SK-N-SH treated with all-trans-retinoic acid at 6 μM for 48 hours (cell line): ENCODE measurements around the gene MIOS.

Experiments
- ATAC-seq: fragments of 200-7000 bp; cut with Tn5 transposase; 3 replicates; pipeline ENCODE4 v1.9.1; 2020; ENCODE audit warnings: mild to moderate bottlenecking, moderate library complexity
- ARNTL ChIP-seq: fragments of 450-650 bp; formaldehyde crosslinking; IDR thresholded peaks from 2 replicates; pipeline ENCODE4 v1.5.0; 2020; ENCODE audit warnings: low read depth, mild to moderate bottlenecking, moderate library complexity, borderline replicate concordance
- BACH2 ChIP-seq: fragments of 250-450 bp; sonication (Bioruptor Pico); IDR thresholded peaks from 2 replicates; pipeline ENCODE4 v1.9.0; 2021; ENCODE audit warnings: mild to moderate bottlenecking, borderline replicate concordance
- CSDC2 ChIP-seq: fragments of 250-450 bp; sonication (Bioruptor Pico); IDR thresholded peaks from 2 replicates; pipeline ENCODE4 v1.5.0; 2020; ENCODE audit warnings: mild to moderate bottlenecking, moderate library complexity
- GLIS3 ChIP-seq: fragments of 250-450 bp; sonication (Bioruptor Pico); IDR thresholded peaks from 2 replicates; pipeline ENCODE4 v1.5.0; 2020; ENCODE audit warnings: mild to moderate bottlenecking, moderate library complexity
- ISL1 ChIP-seq: fragments of 250-450 bp; sonication (Bioruptor Pico); IDR thresholded peaks from 2 replicates; pipeline ENCODE4 v2.1.2; 2022; ENCODE audit warnings: mild to moderate bottlenecking, moderate library complexity
- OSR1 ChIP-seq: fragments of 250-450 bp; sonication (Bioruptor Pico); IDR thresholded peaks from 2 replicates; pipeline ENCODE4 v1.8.0; 2022; ENCODE audit warnings: moderate library complexity, mild to moderate bottlenecking, inconsistent platforms
- PPARA ChIP-seq: fragments of 250-450 bp; sonication (Bioruptor Pico); IDR thresholded peaks from 2 replicates; pipeline ENCODE4 v1.5.0; 2020; ENCODE audit warnings: mild to moderate bottlenecking, borderline replicate concordance
- SNAI2 ChIP-seq: fragments of 250-450 bp; sonication (Bioruptor Pico); IDR thresholded peaks from 2 replicates; pipeline ENCODE4 v1.5.0; 2020; ENCODE audit warnings: mild to moderate bottlenecking, moderate library complexity
- TCF4 ChIP-seq: fragments of 250-450 bp; sonication (Bioruptor Pico); IDR thresholded peaks from 2 replicates; pipeline ENCODE4 v1.8.0; 2021; ENCODE audit warnings: mild to moderate bottlenecking, moderate library complexity, borderline replicate concordance
- TOX ChIP-seq: fragments of 250-450 bp; sonication (Bioruptor Pico); IDR thresholded peaks from 2 replicates; pipeline ENCODE4 v1.8.0; 2021; ENCODE audit warnings: mild to moderate bottlenecking, moderate library complexity, borderline replicate concordance
- ZC3H10 ChIP-seq: fragments of 250-450 bp; sonication (Bioruptor Pico); IDR thresholded peaks from 2 replicates; pipeline ENCODE4 v1.5.1; 2021; ENCODE audit warnings: mild to moderate bottlenecking, moderate library complexity
- ZFP3 ChIP-seq: fragments of 250-450 bp; sonication (Bioruptor Pico); IDR thresholded peaks from 2 replicates; pipeline ENCODE4 v1.5.0; 2020; ENCODE audit warnings: mild to moderate bottlenecking, moderate library complexity
- ZFP30 ChIP-seq: fragments of 450-650 bp; formaldehyde crosslinking; IDR thresholded peaks from 2 replicates; pipeline ENCODE4 v1.5.0; 2022; ENCODE audit warnings: mild to moderate bottlenecking, moderate library complexity
- ZNF565 ChIP-seq: fragments of 450-650 bp; formaldehyde crosslinking; conservative IDR thresholded peaks from 2 replicates; pipeline ENCODE4 v1.5.0; 2020; ENCODE audit warnings: low read depth, mild to moderate bottlenecking, moderate library complexity
- ZNF70 ChIP-seq: fragments of 450-650 bp; formaldehyde crosslinking; IDR thresholded peaks from 2 replicates; pipeline ENCODE4 v1.5.0; 2020; ENCODE audit warnings: mild to moderate bottlenecking, moderate library complexity
- ZNF8 ChIP-seq: fragments of 450-650 bp; formaldehyde crosslinking; IDR thresholded peaks from 2 replicates; pipeline ENCODE4 v1.5.0; 2020; ENCODE audit warnings: mild to moderate bottlenecking, moderate library complexity
- TF ChIP-seq, protein P1 (sequence below): fragments of 250-450 bp; sonication (Bioruptor Pico); IDR thresholded peaks from 2 replicates; pipeline ENCODE4 v1.8.0; 2020; ENCODE audit warnings: mild to moderate bottlenecking, moderate library complexity, borderline replicate concordance
- TF ChIP-seq, protein P2 (sequence below): fragments of 250-450 bp; sonication (Bioruptor Pico); IDR thresholded peaks from 2 replicates; pipeline ENCODE4 v1.8.0; 2021; ENCODE audit warnings: low read depth, mild to moderate bottlenecking, moderate library complexity, borderline replicate concordance
- TF ChIP-seq, protein P3 (sequence below): fragments of 250-450 bp; sonication (Bioruptor Pico); IDR thresholded peaks from 2 replicates; pipeline ENCODE4 v1.5.0; 2020; ENCODE audit warnings: mild to moderate bottlenecking, moderate library complexity
- TF ChIP-seq, protein P4 (sequence below): fragments of 250-450 bp; sonication (Bioruptor Pico); IDR thresholded peaks from 2 replicates; pipeline ENCODE4 v1.5.1; 2021; ENCODE audit warnings: mild to moderate bottlenecking, moderate library complexity
- TF ChIP-seq, protein P5 (sequence below): fragments of 250-450 bp; sonication (Bioruptor Pico); IDR thresholded peaks from 2 replicates; pipeline ENCODE4 v1.5.1; 2020; ENCODE audit warnings: low read depth, mild to moderate bottlenecking, moderate library complexity

Gene MIOS

DNA sequence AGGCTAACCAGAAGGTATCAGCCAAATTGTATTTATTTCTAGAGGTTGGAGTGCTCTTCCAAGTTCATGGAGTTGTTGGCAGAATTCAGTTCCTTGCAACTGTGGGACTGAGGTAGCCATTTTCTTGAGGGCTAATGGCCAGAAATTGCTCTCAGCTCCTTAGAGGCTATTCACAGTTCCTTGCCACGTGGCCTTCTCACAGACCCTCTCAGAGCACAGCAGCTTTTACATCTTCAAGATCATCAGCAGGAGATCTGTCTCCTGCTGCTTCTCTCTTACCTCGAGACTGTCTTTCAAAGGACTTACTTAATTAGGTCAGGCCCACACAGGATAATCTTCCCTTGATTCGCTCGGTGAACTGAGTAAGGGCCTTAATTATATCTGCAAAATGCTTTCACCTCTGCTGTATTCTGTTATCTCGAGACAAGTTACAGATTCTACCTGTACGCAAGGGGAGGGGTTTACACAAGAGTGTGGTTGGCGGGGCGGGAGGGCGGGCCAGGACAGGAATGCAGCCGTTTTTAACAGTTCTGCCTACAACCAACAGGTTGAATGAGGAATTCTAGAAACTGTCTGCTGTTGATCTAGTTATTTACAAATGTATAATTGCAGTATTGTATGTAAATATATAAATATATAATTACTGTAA, 15.0 kb downstream of the MIOS start:
- TF ChIP-seq CSDC2 (CRISPR knock-in tag) (no peak), ZNF565 (CRISPR knock-in tag) (no peak), ZFP3 (no peak), TOX (CRISPR knock-in tag) (no peak), ZNF8 (CRISPR knock-in tag) (no peak), ARNTL (CRISPR knock-in tag) (no peak), OSR1 (CRISPR knock-in tag) (no peak), TCF4 (no peak), ZNF70 (no peak), SNAI2 (no peak), PPARA (CRISPR knock-in tag) (no peak), ZFP30 (no peak), BACH2 (CRISPR knock-in tag) (no peak), GLIS3 (CRISPR knock-in tag) (no peak), ISL1 (CRISPR knock-in tag) (no peak)
- TF ChIP-seq, protein P1, sequence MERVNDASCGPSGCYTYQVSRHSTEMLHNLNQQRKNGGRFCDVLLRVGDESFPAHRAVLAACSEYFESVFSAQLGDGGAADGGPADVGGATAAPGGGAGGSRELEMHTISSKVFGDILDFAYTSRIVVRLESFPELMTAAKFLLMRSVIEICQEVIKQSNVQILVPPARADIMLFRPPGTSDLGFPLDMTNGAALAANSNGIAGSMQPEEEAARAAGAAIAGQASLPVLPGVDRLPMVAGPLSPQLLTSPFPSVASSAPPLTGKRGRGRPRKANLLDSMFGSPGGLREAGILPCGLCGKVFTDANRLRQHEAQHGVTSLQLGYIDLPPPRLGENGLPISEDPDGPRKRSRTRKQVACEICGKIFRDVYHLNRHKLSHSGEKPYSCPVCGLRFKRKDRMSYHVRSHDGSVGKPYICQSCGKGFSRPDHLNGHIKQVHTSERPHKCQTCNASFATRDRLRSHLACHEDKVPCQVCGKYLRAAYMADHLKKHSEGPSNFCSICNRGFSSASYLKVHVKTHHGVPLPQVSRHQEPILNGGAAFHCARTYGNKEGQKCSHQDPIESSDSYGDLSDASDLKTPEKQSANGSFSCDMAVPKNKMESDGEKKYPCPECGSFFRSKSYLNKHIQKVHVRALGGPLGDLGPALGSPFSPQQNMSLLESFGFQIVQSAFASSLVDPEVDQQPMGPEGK (CRISPR knock-in tag) = no peak
- TF ChIP-seq, protein P2, sequence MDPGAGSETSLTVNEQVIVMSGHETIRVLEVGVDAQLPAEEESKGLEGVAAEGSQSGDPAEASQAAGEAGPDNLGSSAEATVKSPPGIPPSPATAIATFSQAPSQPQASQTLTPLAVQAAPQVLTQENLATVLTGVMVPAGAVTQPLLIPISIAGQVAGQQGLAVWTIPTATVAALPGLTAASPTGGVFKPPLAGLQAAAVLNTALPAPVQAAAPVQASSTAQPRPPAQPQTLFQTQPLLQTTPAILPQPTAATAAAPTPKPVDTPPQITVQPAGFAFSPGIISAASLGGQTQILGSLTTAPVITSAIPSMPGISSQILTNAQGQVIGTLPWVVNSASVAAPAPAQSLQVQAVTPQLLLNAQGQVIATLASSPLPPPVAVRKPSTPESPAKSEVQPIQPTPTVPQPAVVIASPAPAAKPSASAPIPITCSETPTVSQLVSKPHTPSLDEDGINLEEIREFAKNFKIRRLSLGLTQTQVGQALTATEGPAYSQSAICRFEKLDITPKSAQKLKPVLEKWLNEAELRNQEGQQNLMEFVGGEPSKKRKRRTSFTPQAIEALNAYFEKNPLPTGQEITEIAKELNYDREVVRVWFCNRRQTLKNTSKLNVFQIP = no peak
- TF ChIP-seq, protein P3, sequence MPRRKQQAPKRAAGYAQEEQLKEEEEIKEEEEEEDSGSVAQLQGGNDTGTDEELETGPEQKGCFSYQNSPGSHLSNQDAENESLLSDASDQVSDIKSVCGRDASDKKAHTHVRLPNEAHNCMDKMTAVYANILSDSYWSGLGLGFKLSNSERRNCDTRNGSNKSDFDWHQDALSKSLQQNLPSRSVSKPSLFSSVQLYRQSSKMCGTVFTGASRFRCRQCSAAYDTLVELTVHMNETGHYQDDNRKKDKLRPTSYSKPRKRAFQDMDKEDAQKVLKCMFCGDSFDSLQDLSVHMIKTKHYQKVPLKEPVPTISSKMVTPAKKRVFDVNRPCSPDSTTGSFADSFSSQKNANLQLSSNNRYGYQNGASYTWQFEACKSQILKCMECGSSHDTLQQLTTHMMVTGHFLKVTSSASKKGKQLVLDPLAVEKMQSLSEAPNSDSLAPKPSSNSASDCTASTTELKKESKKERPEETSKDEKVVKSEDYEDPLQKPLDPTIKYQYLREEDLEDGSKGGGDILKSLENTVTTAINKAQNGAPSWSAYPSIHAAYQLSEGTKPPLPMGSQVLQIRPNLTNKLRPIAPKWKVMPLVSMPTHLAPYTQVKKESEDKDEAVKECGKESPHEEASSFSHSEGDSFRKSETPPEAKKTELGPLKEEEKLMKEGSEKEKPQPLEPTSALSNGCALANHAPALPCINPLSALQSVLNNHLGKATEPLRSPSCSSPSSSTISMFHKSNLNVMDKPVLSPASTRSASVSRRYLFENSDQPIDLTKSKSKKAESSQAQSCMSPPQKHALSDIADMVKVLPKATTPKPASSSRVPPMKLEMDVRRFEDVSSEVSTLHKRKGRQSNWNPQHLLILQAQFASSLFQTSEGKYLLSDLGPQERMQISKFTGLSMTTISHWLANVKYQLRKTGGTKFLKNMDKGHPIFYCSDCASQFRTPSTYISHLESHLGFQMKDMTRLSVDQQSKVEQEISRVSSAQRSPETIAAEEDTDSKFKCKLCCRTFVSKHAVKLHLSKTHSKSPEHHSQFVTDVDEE (CRISPR knock-in tag) = no peak
- TF ChIP-seq, protein P4, sequence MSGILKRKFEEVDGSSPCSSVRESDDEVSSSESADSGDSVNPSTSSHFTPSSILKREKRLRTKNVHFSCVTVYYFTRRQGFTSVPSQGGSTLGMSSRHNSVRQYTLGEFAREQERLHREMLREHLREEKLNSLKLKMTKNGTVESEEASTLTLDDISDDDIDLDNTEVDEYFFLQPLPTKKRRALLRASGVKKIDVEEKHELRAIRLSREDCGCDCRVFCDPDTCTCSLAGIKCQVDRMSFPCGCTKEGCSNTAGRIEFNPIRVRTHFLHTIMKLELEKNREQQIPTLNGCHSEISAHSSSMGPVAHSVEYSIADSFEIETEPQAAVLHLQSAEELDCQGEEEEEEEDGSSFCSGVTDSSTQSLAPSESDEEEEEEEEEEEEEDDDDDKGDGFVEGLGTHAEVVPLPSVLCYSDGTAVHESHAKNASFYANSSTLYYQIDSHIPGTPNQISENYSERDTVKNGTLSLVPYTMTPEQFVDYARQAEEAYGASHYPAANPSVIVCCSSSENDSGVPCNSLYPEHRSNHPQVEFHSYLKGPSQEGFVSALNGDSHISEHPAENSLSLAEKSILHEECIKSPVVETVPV (CRISPR knock-in tag) = no peak
- TF ChIP-seq, all 23 proteins: peak for 0
- no peak for ATAC-seq

DNA sequence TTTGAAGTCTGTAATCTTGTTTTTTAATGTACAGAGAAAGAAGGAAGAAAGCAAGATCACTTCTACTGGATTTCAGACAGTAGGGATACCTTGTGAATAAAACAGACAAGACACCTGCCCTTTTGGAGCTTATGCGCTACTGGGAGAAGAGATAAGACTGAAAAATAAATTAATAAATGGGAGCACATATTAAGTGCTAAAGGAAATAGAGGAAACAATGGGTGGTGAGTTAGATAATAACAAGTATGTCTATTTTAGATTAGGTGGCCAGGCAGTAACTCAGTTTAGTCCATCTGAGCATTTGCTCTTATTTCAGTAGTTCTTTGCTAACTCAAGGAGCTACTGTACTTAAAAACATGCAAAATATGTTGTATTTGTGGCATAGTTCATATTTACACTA, 15.9 kb downstream of the MIOS start:
- TF ChIP-seq, protein P4 (CRISPR knock-in tag) = no peak
- TF ChIP-seq ZC3H10 (CRISPR knock-in tag) = no peak
- TF ChIP-seq ZNF8 (CRISPR knock-in tag) = no peak
- TF ChIP-seq, protein P5, sequence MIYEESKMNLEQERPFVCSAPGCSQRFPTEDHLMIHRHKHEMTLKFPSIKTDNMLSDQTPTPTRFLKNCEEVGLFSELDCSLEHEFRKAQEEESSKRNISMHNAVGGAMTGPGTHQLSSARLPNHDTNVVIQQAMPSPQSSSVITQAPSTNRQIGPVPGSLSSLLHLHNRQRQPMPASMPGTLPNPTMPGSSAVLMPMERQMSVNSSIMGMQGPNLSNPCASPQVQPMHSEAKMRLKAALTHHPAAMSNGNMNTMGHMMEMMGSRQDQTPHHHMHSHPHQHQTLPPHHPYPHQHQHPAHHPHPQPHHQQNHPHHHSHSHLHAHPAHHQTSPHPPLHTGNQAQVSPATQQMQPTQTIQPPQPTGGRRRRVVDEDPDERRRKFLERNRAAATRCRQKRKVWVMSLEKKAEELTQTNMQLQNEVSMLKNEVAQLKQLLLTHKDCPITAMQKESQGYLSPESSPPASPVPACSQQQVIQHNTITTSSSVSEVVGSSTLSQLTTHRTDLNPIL = no peak
- no peak for TF ChIP-seq ZFP3
- TF ChIP-seq TCF4 = no peak
- TF ChIP-seq ZNF565 (CRISPR knock-in tag) = no peak
- ATAC-seq = no peak
